Liver (tissue), 9 donors: Measurements from ENCODE around the gene CRY1. TPM values are rescaled to one million over a fixed set of nuclear protein-coding genes. Genes with fewer than 3 reads are reported as not detected.

Experiments
- DNase-seq: peaks from one replicate; pipeline ENCODE4 v3.0.0-alpha.2; 2017; ENCODE audit warnings: low spot score
- H3K27ac ChIP-seq, 2 donors: one replicate each; pipeline ENCODE4 v1.7.0; 2013; ENCODE audit warnings: inconsistent platforms in 2 of 2, low read length in 2 of 2, control low read depth in 1 of 2, low read depth in 1 of 2, mild to moderate bottlenecking in 1 of 2
- H3K27me3 ChIP-seq, 4 donors: one replicate each; pipeline versions ENCODE4 v1.6.1 to v1.7.0; 2013; ENCODE audit warnings: low read length in 3 of 4, inconsistent platforms in 1 of 4, mild to moderate bottlenecking in 1 of 4, moderate library complexity in 1 of 4; ENCODE audit not compliant: control insufficient read depth in 4 of 4, insufficient read depth in 4 of 4
- H3K36me3 ChIP-seq, 4 donors: one replicate each; pipeline versions ENCODE4 v1.6.1 to v1.7.0; 2013; ENCODE audit warnings: low read length in 3 of 4, mild to moderate bottlenecking in 3 of 4, low read depth in 1 of 4, moderate library complexity in 1 of 4; ENCODE audit not compliant: control insufficient read depth in 4 of 4, insufficient read depth in 3 of 4
- H3K4me1 ChIP-seq, 4 donors: one replicate each; pipeline versions ENCODE4 v1.6.1 to v1.7.0; 2013; ENCODE audit warnings: low read length in 3 of 4, mild to moderate bottlenecking in 3 of 4, moderate library complexity in 1 of 4; ENCODE audit not compliant: control insufficient read depth in 4 of 4, insufficient read depth in 4 of 4
- H3K4me3 ChIP-seq, 3 donors: one replicate each; pipeline versions ENCODE4 v1.6.1 to v1.7.0; 2013; ENCODE audit warnings: low read length in 3 of 3, control low read depth in 1 of 3, low read depth in 1 of 3, mild to moderate bottlenecking in 1 of 3
- H3K9ac ChIP-seq, 2 donors: one replicate each; pipeline ENCODE4 v1.7.0; 2013; ENCODE audit warnings: low read length in 2 of 2, mild to moderate bottlenecking in 2 of 2, moderate library complexity in 2 of 2, control low read depth in 1 of 2, low read depth in 1 of 2
- H3K9me3 ChIP-seq, 4 donors: one replicate each; pipeline versions ENCODE4 v1.6.1 to v1.7.0; 2013; ENCODE audit warnings: low read length in 3 of 4; ENCODE audit not compliant: control insufficient read depth in 4 of 4
- ATF3 ChIP-seq: IDR thresholded peaks from 2 replicates; pipeline ENCODE4 v1.6.1; 2016; ENCODE audit warnings: antibody characterized with exemption
- CTCF ChIP-seq: fragments of 150-350 bp; IDR thresholded peaks from 2 replicates; pipeline ENCODE4 v1.5.1; 2017; ENCODE audit warnings: improper control_type of control experiment, low read depth, low read length; ENCODE audit not compliant: missing input control
- EGR1 ChIP-seq, 2 donors: IDR thresholded peaks; 2 replicates each; pipeline ENCODE4 v1.6.1; 2016 to 2018; ENCODE audit warnings: antibody characterized with exemption in 2 of 2, low read depth in 2 of 2
- FOXA1 ChIP-seq: IDR thresholded peaks from 2 replicates; pipeline ENCODE4 v1.6.1; 2016; ENCODE audit warnings: antibody characterized with exemption
- FOXA2 ChIP-seq: IDR thresholded peaks from 2 replicates; pipeline ENCODE4 v1.6.1; 2016; ENCODE audit warnings: antibody characterized with exemption
- GABPA ChIP-seq, 2 donors: IDR thresholded peaks in 1 of 2; conservative IDR thresholded peaks in 1 of 2; 2 replicates each; pipeline ENCODE4 v1.6.1; 2016; ENCODE audit warnings: antibody characterized with exemption in 2 of 2, mild to moderate bottlenecking in 1 of 2, moderate library complexity in 1 of 2
- HNF4A ChIP-seq, 2 donors: conservative IDR thresholded peaks; 2 replicates each; pipeline ENCODE4 v1.6.1; 2016; ENCODE audit warnings: antibody characterized with exemption in 2 of 2, mild to moderate bottlenecking in 2 of 2
- HNF4G ChIP-seq: IDR thresholded peaks from 2 replicates; pipeline ENCODE4 v1.6.1; 2016; ENCODE audit warnings: antibody characterized with exemption
- JUND ChIP-seq, 2 donors: IDR thresholded peaks; 2 replicates each; pipeline ENCODE4 v1.6.1; 2016; ENCODE audit warnings: antibody characterized with exemption in 2 of 2
- MAX ChIP-seq: IDR thresholded peaks from 2 replicates; pipeline ENCODE4 v1.6.1; 2016; ENCODE audit warnings: antibody characterized with exemption
- NR2F2 ChIP-seq: IDR thresholded peaks from 2 replicates; pipeline ENCODE4 v1.6.1; 2016; ENCODE audit warnings: antibody characterized with exemption
- RAD21 ChIP-seq, 2 donors: IDR thresholded peaks; 2 replicates each; pipeline ENCODE4 v1.6.1; 2016; ENCODE audit warnings: antibody characterized with exemption in 2 of 2, mild to moderate bottlenecking in 2 of 2
- RXRA ChIP-seq, 2 donors: IDR thresholded peaks; 2 replicates each; pipeline ENCODE4 v1.6.1; 2017 to 2018; ENCODE audit warnings: antibody characterized with exemption in 2 of 2, mild to moderate bottlenecking in 1 of 2
- SP1 ChIP-seq: IDR thresholded peaks from 2 replicates; pipeline ENCODE4 v1.6.1; 2018; ENCODE audit warnings: antibody characterized with exemption, mild to moderate bottlenecking
- TAF1 ChIP-seq: conservative IDR thresholded peaks from 2 replicates; pipeline ENCODE4 v1.6.1; 2016; ENCODE audit warnings: antibody characterized with exemption, mild to moderate bottlenecking
- YY1 ChIP-seq: IDR thresholded peaks from 2 replicates; pipeline ENCODE4 v1.6.1; 2016; ENCODE audit warnings: antibody characterized with exemption, mild to moderate bottlenecking
- polyA plus RNA-seq, 2 donors: library from polyadenylated mRNA; stranded (reverse) in 1 of 2; unstranded in 1 of 2; fragments of 200-250 nt in 1 of 2; fragments of >200 nt in 1 of 2; fragmentation: Nextera tagmentation in 1 of 2; extraction: Ambion mirVana in 1 of 2; gene quantifications; one replicate each; pipeline versions ENCODE4 v1.2.1 to v1.2.3, GENCODE V29; 2013 to 2015
- total RNA-seq, 2 donors: library from RNA; depleted of rRNA; stranded (reverse); fragments of >200 nt; gene quantifications; one replicate each; pipeline ENCODE4 v1.2.3, GENCODE V29; 2014
- TF ChIP-seq, protein P1 (sequence below): IDR thresholded peaks from 2 replicates; pipeline ENCODE4 v1.6.1; 2016; ENCODE audit warnings: antibody characterized with exemption
- TF ChIP-seq, protein P2 (sequence below): IDR thresholded peaks from 2 replicates; pipeline ENCODE4 v1.6.1; 2016; ENCODE audit warnings: antibody characterized with exemption, mild to moderate bottlenecking
- donor health status: healthy.
- donor health status: healthy.
- donor health status: healthy.
- donor health status: healthy.
- donor health status: healthy.

The CRY1 gene
- total and polyA plus RNA-seq, 4 donors: 5.7 to 16.6 (median 10.1) TPM

- TF ChIP-seq, protein P1, sequence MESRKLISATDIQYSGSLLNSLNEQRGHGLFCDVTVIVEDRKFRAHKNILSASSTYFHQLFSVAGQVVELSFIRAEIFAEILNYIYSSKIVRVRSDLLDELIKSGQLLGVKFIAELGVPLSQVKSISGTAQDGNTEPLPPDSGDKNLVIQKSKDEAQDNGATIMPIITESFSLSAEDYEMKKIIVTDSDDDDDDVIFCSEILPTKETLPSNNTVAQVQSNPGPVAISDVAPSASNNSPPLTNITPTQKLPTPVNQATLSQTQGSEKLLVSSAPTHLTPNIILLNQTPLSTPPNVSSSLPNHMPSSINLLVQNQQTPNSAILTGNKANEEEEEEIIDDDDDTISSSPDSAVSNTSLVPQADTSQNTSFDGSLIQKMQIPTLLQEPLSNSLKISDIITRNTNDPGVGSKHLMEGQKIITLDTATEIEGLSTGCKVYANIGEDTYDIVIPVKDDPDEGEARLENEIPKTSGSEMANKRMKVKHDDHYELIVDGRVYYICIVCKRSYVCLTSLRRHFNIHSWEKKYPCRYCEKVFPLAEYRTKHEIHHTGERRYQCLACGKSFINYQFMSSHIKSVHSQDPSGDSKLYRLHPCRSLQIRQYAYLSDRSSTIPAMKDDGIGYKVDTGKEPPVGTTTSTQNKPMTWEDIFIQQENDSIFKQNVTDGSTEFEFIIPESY: no peak
- no peak for TF ChIP-seq RXRA (IDR thresholded peaks at IDR 0.05)
- no peak for TF ChIP-seq JUND (IDR thresholded peaks at IDR 0.05)
These were observed 21.8 kb upstream of the CRY1 start (continued) for GRCh38 chr12:107115119-107115518.

GRCh38 chr12:107111314-107111713 is 18.0 kb upstream of the CRY1 start:
- DNase-seq: no peak
- Histone ChIP-seq H3K9me3 (no peaks in the 10 kb centered on the region), H3K36me3 (no peaks in the 10 kb centered on the region)

More at GRCh38 chr12:107111314-107111713, 18.0 kb upstream of the CRY1 start:
- no peak for TF ChIP-seq SP1
- TF ChIP-seq TAF1: no peak
- no peak for TF ChIP-seq NR2F2
- no peak for TF ChIP-seq CTCF
- no peak for TF ChIP-seq HNF4G
- no peak for TF ChIP-seq YY1
- no peak for TF ChIP-seq RAD21 (IDR thresholded peaks at IDR 0.05)
- no peak for TF ChIP-seq RXRA (IDR thresholded peaks at IDR 0.05)
- no peak for TF ChIP-seq EGR1 (IDR thresholded peaks at IDR 0.05; ENCODE audit: low read depth in 2 of 2)
- TF ChIP-seq FOXA1: no peak
- TF ChIP-seq MAX: no peak
- no peak for TF ChIP-seq FOXA2
- TF ChIP-seq GABPA (IDR thresholded peaks at IDR 0.05 in 1 of 2, conservative IDR thresholded peaks at IDR 0.05 in 1 of 2): no peak
- TF ChIP-seq ATF3: no peak
- TF ChIP-seq, protein P2, sequence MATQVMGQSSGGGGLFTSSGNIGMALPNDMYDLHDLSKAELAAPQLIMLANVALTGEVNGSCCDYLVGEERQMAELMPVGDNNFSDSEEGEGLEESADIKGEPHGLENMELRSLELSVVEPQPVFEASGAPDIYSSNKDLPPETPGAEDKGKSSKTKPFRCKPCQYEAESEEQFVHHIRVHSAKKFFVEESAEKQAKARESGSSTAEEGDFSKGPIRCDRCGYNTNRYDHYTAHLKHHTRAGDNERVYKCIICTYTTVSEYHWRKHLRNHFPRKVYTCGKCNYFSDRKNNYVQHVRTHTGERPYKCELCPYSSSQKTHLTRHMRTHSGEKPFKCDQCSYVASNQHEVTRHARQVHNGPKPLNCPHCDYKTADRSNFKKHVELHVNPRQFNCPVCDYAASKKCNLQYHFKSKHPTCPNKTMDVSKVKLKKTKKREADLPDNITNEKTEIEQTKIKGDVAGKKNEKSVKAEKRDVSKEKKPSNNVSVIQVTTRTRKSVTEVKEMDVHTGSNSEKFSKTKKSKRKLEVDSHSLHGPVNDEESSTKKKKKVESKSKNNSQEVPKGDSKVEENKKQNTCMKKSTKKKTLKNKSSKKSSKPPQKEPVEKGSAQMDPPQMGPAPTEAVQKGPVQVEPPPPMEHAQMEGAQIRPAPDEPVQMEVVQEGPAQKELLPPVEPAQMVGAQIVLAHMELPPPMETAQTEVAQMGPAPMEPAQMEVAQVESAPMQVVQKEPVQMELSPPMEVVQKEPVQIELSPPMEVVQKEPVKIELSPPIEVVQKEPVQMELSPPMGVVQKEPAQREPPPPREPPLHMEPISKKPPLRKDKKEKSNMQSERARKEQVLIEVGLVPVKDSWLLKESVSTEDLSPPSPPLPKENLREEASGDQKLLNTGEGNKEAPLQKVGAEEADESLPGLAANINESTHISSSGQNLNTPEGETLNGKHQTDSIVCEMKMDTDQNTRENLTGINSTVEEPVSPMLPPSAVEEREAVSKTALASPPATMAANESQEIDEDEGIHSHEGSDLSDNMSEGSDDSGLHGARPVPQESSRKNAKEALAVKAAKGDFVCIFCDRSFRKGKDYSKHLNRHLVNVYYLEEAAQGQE: no peak
- TF ChIP-seq HNF4A (conservative IDR thresholded peaks at IDR 0.05): no peak
- TF ChIP-seq, protein P1: no peak
- no peak for TF ChIP-seq JUND (IDR thresholded peaks at IDR 0.05)
- no peak overlapping the region for H3K27ac ChIP-seq
- no peaks in the 10 kb centered on the region for H3K27me3 ChIP-seq
- no peaks in the 10 kb centered on the region for H3K4me1 ChIP-seq
- no peak overlapping the region for H3K9ac ChIP-seq
- H3K4me3 ChIP-seq: no peak overlapping the region
